ENCODE measurements around the gene TARBP2.
"Not testable (repeated sequence)": the region's sequence is repeated elsewhere in the genome, so short reads cannot be mapped to it uniquely, and the experiment has no call there.

The TARBP2 gene

DNA sequence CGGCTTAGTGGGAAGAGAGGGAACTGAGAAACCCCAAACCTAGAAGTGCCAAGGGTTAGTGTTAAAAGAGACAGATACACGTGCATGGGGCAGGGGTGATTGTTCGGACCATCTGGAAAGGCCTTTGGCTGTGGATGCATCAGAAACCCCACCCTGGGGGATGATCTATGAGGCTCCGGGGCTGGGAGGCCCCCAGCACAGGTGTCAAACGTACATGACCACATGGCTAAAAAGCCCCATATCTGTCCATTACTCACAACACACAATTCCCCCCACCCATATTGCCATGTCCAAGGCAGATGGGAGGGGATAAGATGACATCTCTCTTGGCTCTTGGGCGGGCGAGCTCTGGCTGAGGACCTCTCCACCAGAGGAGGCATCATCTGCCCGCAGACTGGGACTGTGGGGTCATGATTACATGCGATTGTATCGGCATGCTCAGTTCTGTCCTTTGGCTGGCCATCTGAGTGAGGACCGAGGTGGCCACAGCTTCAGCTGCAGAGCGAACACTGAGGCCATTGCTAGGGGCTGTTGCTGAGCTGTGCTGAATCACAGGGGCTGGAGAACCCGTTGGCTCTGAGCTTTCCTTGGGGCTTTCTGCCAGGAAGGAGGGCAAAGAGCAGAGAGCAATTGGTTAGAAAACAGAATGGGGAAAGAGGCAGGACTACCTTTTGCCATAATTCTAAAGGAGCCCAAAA lies 15.8 kb downstream of the TARBP2 start:
- FAIRE-seq, result no peak

DNA sequence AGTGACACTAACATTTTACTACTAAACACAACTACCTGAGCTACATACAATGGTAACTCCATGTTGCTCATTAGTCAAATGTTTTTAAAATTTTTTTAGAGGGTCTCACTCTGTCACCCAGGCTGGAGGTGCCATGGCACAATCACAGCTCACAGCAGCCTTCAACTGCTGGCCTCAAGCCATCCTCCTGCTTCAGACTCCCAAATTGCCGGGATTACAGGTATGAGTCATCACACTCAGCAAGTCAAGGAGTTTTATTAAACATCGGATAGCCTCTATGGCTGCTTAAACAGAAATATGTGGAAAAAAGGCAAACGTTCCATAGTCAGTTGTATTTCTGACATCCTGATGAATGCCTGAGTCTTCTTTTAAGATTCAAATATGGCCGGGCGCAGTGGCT lies 17.3 kb downstream of the TARBP2 start:
- no peak for FAIRE-seq

- FAIRE-seq, result no peak
Observed at GRCh38 chr12:53523131-53523530, 22.0 kb downstream of the TARBP2 start.

DNA sequence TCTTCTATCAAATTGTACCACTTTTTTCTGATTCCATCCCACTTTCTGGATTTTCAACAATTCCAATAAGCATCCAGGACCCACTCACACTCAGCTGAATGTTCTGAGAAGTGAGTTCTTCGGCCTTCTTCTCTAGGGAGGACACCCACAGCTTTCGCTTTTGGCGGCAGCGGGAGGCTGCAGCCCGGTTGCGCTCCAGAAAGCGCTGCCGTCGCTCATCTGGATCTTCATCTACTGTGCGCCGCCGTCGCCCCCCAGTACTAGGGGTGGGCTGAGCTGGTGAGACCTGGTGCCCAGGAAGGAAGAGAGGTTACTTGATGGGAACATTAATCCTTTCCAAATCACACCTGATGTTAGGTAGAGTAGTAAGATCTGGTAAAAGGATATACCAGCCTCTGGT lies 23.4 kb downstream of the TARBP2 start:
- no peak for FAIRE-seq

DNA sequence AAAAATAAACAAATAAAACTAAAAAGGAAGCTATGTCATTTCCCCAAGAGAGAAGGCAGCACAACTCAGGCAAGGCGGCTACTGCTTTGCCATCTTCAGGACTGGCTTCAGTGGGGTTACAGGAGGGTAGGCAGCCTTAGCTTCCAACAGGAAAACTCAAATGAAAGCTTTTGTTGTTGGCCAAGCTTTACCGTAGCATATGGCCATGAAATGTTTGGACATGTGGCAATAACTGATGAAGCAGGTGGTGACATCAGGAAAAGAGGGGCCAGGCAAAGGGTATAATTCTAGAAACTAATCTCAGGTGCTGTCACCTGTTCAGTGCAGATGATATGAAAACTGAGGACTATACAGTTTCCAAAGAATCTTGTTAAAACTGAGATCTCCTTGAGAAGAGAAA lies 29.0 kb downstream of the TARBP2 start:
- no peak for FAIRE-seq

DNA sequence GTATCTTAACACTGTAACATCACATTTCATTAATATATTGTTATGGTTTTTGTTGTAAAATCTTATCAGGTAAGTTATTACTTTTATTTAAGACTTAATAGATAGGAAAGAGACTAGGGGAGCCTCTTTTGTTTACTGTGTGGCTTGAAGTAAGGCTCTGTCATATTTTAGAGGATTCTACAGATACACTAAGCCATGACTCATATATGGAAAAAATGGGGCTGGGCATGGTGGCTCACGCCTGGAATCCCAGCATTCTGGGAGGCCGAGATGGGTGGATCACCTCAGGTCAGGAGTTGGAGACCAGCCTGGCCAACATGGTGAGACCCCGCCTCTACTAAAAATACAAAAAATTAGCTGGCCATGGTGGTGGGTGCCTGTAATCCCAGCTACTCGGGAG lies 29.8 kb downstream of the TARBP2 start:
- FAIRE-seq, result no peak

- FAIRE-seq, result no peak
Observed at GRCh38 chr12:53532021-53532420, 30.9 kb downstream of the TARBP2 start.

GRCh38 chr12:53532524-53533445 lies 31.7 kb downstream of the TARBP2 start:
- FAIRE-seq, result no peak

GRCh38 chr12:53533471-53533870 lies 32.4 kb downstream of the TARBP2 start:
- no peak for FAIRE-seq

- FAIRE-seq, result no peak
Observed at GRCh38 chr12:53536962-53537361, 35.9 kb downstream of the TARBP2 start.

DNA sequence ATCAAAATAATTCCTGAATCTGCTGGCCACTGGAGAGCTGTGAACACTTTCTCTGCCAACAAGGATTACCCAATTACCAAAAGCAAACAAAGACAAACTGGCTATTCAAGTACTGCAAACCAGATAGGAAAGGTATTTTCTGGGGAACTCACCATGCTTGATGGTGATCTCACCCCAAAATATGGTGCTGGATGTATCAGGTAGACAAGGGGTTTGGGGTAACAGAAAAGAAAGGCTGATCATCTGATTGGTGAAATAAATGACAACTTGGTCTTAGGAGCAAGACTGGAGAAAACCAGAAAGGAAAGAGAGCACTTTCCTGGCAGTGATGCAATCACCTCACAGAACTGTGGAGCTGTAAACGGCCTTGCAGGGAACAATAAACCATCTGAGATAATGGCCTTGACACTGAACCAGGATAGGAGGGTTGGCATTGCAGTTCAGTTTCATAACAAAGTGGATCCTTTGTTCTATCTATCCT lies 37.2 kb downstream of the TARBP2 start:
- no peak for FAIRE-seq

- FAIRE-seq, result no peak
Observed at GRCh38 chr12:53539526-53539925, 38.4 kb downstream of the TARBP2 start.

DNA sequence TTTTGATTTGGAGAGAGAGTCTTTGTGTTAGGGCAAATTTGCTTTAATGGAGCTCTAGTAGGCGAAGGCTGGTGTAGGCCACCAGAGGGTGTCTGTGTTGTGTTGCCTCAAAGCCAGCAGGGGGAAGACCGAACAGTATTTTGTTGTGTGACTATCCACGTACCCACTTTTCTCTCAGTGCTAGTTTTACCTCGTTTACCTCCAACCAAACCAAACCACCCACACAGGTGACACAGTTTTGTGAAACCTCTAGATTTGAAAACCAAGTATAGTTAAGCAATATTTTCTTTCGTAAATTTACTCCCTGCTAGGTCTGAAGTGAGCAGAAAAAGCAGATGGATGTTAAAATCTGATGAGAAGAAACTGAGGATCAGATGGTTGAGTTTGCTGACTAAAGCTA lies 42.5 kb downstream of the TARBP2 start:
- FAIRE-seq, result peak; percentile 93

GRCh38 chr12:53548354-53548753 lies 47.3 kb downstream of the TARBP2 start:
- FAIRE-seq, result not testable (repeated sequence)

- FAIRE-seq, result not testable (repeated sequence)
Observed at GRCh38 chr12:53550131-53550530, 49.0 kb downstream of the TARBP2 start.

DNA sequence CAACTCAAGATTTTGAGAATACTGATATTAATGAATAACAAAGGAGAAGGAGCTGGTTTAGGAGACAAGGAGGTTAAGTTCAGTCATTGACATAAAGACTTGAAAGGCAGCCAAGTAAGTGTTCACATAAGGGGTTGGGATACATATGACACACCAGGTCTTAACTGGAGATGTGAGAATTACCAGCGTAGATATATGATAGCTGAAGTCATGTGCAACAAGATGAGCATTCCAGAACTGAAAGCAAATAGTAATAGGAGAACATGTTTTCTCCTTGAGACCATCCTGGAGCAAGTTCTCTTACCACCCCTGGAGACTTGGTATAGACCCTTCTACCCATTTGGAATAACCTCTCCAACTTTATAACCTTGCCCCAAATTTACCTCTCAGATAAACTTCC lies 49.5 kb downstream of the TARBP2 start:
- FAIRE-seq, result no peak

- no peak for FAIRE-seq
Observed at GRCh38 chr12:53551889-53552291, 50.8 kb downstream of the TARBP2 start.

- no peak for FAIRE-seq
Observed at GRCh38 chr12:53552361-53553327, 51.6 kb downstream of the TARBP2 start.

All from A204.1 (cell line).